ENCODE results near the gene MORC4.
"Not testable (repeated sequence)": the region's sequence is repeated elsewhere in the genome, so short reads cannot be mapped to it uniquely, and the experiment has no call there.

MORC4 gene

DNA sequence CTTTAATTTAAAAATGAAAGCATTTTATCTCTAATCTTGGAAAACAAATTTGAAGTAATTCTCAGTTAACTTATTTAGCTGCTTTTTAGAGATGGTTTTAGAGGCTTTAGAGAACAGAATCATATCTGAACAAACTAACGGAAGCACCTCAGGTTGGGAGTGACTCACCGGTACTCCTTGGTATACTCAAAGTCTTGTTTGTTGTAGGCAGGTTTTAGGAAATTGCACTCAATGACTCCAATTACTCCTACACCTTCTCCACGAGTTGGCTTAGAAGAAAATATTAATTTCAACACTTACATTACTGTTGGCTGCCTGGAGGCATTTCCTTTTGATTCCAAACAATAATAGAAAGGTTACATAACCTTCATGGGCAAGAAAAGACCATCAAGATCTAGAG, 23.6 kb downstream of the MORC4 start:
- no peak overlapping the region for H3K9ac ChIP-seq (ENCODE audit: low read depth, low read length)

DNA sequence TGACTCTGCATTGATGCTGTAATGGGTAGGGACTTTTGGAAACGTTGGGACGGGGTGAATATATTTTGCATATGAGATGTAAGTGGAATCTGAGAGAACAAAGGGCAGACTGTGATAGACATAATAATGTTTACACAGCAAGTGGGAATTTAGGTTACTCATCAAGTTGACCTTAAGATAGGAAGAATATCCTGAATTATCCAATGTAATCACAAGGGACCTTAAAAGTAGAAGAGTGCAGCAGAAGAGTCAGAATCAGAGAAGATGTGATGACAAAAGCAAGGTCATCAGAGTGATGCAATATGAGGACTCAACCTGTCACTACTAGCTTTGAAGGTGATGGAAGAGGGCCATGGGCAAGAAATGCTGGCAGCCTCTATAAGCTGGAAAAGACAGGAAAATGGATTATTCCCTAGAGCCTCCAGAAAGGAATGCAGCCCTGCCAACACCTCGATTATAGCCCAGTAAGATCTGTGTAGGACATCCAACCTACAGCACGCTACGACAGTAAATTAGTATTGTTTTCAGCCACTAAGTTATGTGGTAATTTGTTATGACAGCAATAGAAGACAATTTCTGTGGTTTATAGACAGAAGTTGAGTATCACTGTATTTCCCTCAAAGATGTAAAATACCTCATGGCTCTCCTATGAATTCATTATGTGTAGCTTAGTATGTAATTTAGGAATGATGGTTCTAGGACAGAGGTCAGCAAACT, 26.4 kb downstream of the MORC4 start:
- H3K9me3 ChIP-seq (ENCODE audit: insufficient read depth, low read depth, low read length), result no peaks in the 10 kb centered on the region
- H3K27ac ChIP-seq (ENCODE audit: low read length), result no peak overlapping the region
- no peaks in the 10 kb centered on the region for H3K4me1 ChIP-seq (ENCODE audit: insufficient read depth, low read length)
- no peaks in the 10 kb centered on the region for H3K36me3 ChIP-seq (ENCODE audit: insufficient read depth, low read depth, low read length)
- no peak overlapping the region for H3K9ac ChIP-seq (ENCODE audit: low read depth, low read length)
- H3K4me3 ChIP-seq (ENCODE audit: low read length), result no peak overlapping the region
- no peaks in the 10 kb centered on the region for H3K27me3 ChIP-seq (ENCODE audit: insufficient read depth, low read length)

More for the DNA sequence above, 23.6 kb downstream of the MORC4 start:
- Histone ChIP-seq H3K27me3 (ENCODE audit: insufficient read depth, low read length) (no peaks in the 10 kb centered on the region), H3K36me3 (ENCODE audit: insufficient read depth, low read depth, low read length) (no peaks in the 10 kb centered on the region), H3K4me1 (ENCODE audit: insufficient read depth, low read length) (no peaks in the 10 kb centered on the region), H3K27ac (ENCODE audit: low read length) (no peak overlapping the region), H3K4me3 (ENCODE audit: low read length) (no peak overlapping the region), H3K9me3 (ENCODE audit: insufficient read depth, low read depth, low read length) (no peaks in the 10 kb centered on the region)

DNA sequence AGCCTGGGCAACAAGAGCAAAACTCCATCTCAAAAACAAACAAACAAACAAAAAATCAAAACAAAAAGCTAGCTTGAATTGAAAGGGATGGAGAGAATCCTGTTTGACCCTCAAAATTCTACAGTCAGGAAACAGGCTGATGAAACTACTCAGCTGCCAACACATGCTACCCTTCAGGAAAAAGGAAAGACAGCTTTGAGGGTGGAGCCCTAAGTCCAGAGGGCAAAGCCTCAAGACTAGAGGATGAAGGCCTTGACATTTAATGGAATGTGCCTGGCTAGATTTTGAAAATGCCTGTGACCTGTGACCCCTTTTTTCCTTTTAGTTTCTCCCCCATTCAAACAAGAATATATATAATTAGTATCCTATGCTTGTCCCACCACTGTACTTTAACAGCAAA, 27.1 kb downstream of the MORC4 start:
- Histone ChIP-seq H3K36me3 (ENCODE audit: insufficient read depth, low read depth, low read length) (no peaks in the 10 kb centered on the region), H3K4me3 (ENCODE audit: low read length) (no peak overlapping the region), H3K9me3 (ENCODE audit: insufficient read depth, low read depth, low read length) (no peaks in the 10 kb centered on the region), H3K27ac (ENCODE audit: low read length) (no peak overlapping the region), H3K4me1 (ENCODE audit: insufficient read depth, low read length) (no peaks in the 10 kb centered on the region), H3K27me3 (ENCODE audit: insufficient read depth, low read length) (no peaks in the 10 kb centered on the region), H3K9ac (ENCODE audit: low read depth, low read length) (no peak overlapping the region)

- H3K27me3 ChIP-seq (ENCODE audit: insufficient read depth, low read length), result not testable (repeated sequence)
These were observed 33.5 kb downstream of the MORC4 start for GRCh38 chrX:106966547-106966946.

GRCh38 chrX:106964290-106964689, 35.7 kb downstream of the MORC4 start:
- Histone ChIP-seq H3K4me3 (ENCODE audit: low read length) (no peak overlapping the region), H3K27ac (ENCODE audit: low read length) (no peak overlapping the region), H3K9me3 (ENCODE audit: insufficient read depth, low read depth, low read length) (no peaks in the 10 kb centered on the region), H3K4me1 (ENCODE audit: insufficient read depth, low read length) (no peaks in the 10 kb centered on the region), H3K27me3 (ENCODE audit: insufficient read depth, low read length) (no peaks in the 10 kb centered on the region), H3K36me3 (ENCODE audit: insufficient read depth, low read depth, low read length) (no peaks in the 10 kb centered on the region), H3K9ac (ENCODE audit: low read depth, low read length) (no peak overlapping the region)

More at GRCh38 chrX:106966547-106966946, 33.5 kb downstream of the MORC4 start:
- not testable (repeated sequence) for H3K9ac ChIP-seq (ENCODE audit: low read depth, low read length); H3K27ac ChIP-seq (ENCODE audit: low read length); H3K4me3 ChIP-seq (ENCODE audit: low read length); H3K36me3 ChIP-seq (ENCODE audit: insufficient read depth, low read depth, low read length); H3K9me3 ChIP-seq (ENCODE audit: insufficient read depth, low read depth, low read length); H3K4me1 ChIP-seq (ENCODE audit: insufficient read depth, low read length)

DNA sequence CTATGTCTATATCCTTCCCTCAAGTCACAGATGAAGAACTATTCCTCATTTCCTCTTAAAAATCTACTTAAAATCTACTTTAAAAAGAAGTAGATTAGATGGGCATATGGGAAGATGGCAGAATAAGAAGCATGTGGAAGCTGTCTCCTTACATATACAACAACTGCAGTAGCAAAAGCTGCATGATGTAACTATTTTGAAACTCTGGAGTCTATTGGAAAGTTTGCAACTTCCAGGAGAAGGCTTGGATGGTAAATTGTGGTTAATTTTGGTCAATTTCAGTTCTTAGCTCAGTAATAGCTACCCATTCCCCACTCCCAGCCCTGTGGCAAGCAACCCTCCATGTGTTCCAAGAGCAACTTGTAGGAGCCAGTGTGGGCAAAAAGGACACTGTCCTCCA, 36.9 kb downstream of the MORC4 start:
- H3K9me3 ChIP-seq (ENCODE audit: insufficient read depth, low read depth, low read length), result no peaks in the 10 kb centered on the region
- H3K27me3 ChIP-seq (ENCODE audit: insufficient read depth, low read length), result no peaks in the 10 kb centered on the region

DNA sequence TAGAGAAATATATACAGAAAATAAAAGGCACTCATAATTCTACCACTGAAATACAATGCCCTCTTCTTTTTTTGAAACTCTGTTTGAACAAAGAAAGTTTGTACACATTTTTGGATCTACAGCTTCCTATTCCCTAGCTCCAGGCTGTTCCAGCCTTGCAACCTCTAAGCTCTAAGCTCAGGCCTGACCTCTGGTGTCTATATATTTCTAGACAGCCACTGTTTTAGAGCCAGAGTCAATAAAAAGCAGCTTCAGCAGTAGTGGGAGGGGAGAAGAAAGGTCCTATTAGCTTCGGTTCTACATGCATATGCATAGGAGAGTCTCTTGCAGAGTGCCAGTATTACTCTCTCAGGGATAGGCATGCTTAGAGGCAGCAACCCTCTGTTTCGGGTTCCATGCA, 40.1 kb downstream of the MORC4 start:
- Histone ChIP-seq H3K27me3 (ENCODE audit: insufficient read depth, low read length) (no peaks in the 10 kb centered on the region), H3K9ac (ENCODE audit: low read depth, low read length) (no peak overlapping the region), H3K4me3 (ENCODE audit: low read length) (no peak overlapping the region), H3K36me3 (ENCODE audit: insufficient read depth, low read depth, low read length) (no peaks in the 10 kb centered on the region), H3K9me3 (ENCODE audit: insufficient read depth, low read depth, low read length) (no peaks in the 10 kb centered on the region), H3K4me1 (ENCODE audit: insufficient read depth, low read length) (no peaks in the 10 kb centered on the region), H3K27ac (ENCODE audit: low read length) (no peak overlapping the region)

More for the DNA sequence above, 36.9 kb downstream of the MORC4 start:
- Histone ChIP-seq H3K9ac (ENCODE audit: low read depth, low read length) (no peak overlapping the region), H3K4me1 (ENCODE audit: insufficient read depth, low read length) (no peaks in the 10 kb centered on the region), H3K4me3 (ENCODE audit: low read length) (no peak overlapping the region), H3K27ac (ENCODE audit: low read length) (no peak overlapping the region), H3K36me3 (ENCODE audit: insufficient read depth, low read depth, low read length) (no peaks in the 10 kb centered on the region)

DNA sequence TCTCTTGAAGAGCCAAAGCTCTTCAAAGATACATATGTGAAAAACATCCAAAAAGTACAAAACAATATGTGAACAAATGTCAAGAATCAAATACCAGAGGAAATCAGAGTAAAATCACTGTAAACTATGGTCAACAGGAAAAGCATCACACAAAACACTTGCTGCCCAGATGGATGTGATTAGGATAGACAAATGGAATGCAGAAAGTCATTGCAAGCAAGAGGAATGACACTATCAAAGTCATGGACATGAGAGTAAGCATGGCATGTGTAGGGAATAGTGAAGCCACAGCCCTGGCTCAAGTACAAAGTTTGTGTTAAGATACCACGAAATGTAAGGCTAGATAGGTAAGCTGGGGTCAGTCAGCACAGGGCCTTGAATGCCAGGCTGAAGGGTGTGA, 42.2 kb downstream of the MORC4 start:
- no peak overlapping the region for H3K27ac ChIP-seq (ENCODE audit: low read length)
- no peak overlapping the region for H3K4me3 ChIP-seq (ENCODE audit: low read length)
- H3K36me3 ChIP-seq (ENCODE audit: insufficient read depth, low read depth, low read length), result no peaks in the 10 kb centered on the region
- no peaks in the 10 kb centered on the region for H3K27me3 ChIP-seq (ENCODE audit: insufficient read depth, low read length)
- no peaks in the 10 kb centered on the region for H3K9me3 ChIP-seq (ENCODE audit: insufficient read depth, low read depth, low read length)
- no peaks in the 10 kb centered on the region for H3K4me1 ChIP-seq (ENCODE audit: insufficient read depth, low read length)
- no peak overlapping the region for H3K9ac ChIP-seq (ENCODE audit: low read depth, low read length)

DNA sequence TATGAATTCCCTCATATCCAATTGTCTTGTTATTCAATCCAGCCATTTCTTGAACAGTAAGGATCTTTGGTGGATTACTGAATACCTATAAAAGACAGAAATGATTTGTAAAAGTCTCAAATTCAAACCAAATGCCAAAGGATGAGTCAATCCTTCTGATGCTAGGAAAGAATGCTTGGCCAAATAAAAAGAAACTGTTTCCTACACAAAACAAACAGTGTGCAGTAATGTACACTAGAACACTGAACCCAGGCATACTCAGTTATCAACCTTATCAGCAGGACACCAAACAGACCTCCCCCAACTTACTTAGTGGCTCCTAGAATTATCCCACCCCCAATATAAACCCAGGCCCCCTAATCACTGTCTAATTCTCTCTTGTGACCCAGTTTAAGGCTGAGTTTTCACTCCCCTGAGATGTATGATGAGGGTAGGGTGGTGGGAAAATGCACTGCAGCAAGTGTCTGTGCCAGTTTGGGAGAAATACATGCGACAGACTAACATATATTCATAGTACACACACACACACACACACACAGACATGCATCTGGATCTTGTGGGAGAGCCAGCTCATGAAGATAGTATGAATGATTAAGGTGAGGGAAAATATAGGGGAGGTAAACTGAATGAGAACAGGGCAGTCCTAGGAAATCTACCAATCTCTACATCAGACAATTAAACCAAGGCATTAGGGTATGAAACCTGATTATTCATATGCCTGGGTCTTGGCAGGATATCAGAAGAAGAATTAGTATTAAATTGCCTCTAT, 44.8 kb downstream of the MORC4 start:
- no peak overlapping the region for H3K27ac ChIP-seq (ENCODE audit: low read length)
- H3K36me3 ChIP-seq (ENCODE audit: insufficient read depth, low read depth, low read length), result no peaks in the 10 kb centered on the region
- no peak overlapping the region for H3K4me3 ChIP-seq (ENCODE audit: low read length)
- no peak overlapping the region for H3K9ac ChIP-seq (ENCODE audit: low read depth, low read length)
- no peaks in the 10 kb centered on the region for H3K27me3 ChIP-seq (ENCODE audit: insufficient read depth, low read length)
- H3K4me1 ChIP-seq (ENCODE audit: insufficient read depth, low read length), result no peaks in the 10 kb centered on the region
- no peaks in the 10 kb centered on the region for H3K9me3 ChIP-seq (ENCODE audit: insufficient read depth, low read depth, low read length)

DNA sequence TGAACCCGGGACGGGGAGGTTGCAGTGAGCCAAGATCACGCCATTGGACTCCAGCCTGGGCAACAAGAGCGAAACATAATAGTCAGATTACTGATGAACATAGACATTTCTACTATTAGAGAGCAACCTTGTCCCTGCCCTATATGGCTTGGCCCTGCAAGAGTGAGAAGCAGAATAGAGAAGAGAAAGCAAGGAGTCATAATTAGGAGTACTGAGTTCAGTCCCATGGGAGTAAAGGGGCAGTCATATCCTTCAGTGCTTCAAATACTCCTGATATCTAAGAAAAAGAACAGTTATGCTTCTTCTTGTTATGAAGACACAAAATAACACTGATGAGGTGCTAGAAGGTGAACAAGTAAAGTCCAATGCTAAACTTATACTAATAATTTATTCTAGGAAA, 46.0 kb downstream of the MORC4 start:
- H3K27ac ChIP-seq (ENCODE audit: low read length), result no peak overlapping the region

DNA sequence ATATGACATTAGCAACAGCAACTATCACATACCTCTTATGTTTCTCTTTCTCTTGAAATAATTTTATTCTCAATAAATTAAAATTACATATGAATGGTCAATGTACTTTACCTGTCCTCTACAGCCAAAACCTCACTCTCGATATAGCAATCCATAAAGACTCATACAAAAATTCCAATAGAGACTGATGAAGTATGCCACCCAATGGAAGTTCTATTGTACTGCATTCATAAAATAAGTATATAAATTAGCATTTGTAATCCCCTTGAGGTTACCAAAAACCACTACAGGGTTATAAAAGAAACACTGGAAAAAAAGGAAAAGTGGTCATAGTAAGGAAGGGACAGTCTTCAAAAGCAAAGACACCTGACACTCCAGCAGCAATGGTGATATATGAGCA, 47.0 kb downstream of the MORC4 start:
- H3K9me3 ChIP-seq (ENCODE audit: insufficient read depth, low read depth, low read length), result no peaks in the 10 kb centered on the region
- H3K36me3 ChIP-seq (ENCODE audit: insufficient read depth, low read depth, low read length), result no peaks in the 10 kb centered on the region
- H3K27ac ChIP-seq (ENCODE audit: low read length), result no peak overlapping the region
- H3K4me3 ChIP-seq (ENCODE audit: low read length), result no peak overlapping the region
- no peak overlapping the region for H3K9ac ChIP-seq (ENCODE audit: low read depth, low read length)
- no peaks in the 10 kb centered on the region for H3K27me3 ChIP-seq (ENCODE audit: insufficient read depth, low read length)
- H3K4me1 ChIP-seq (ENCODE audit: insufficient read depth, low read length), result no peaks in the 10 kb centered on the region

More for the DNA sequence above, 46.0 kb downstream of the MORC4 start:
- no peak overlapping the region for H3K4me3 ChIP-seq (ENCODE audit: low read length)
- no peaks in the 10 kb centered on the region for H3K27me3 ChIP-seq (ENCODE audit: insufficient read depth, low read length)
- H3K9ac ChIP-seq (ENCODE audit: low read depth, low read length), result no peak overlapping the region
- no peaks in the 10 kb centered on the region for H3K36me3 ChIP-seq (ENCODE audit: insufficient read depth, low read depth, low read length)
- no peaks in the 10 kb centered on the region for H3K9me3 ChIP-seq (ENCODE audit: insufficient read depth, low read depth, low read length)
- no peaks in the 10 kb centered on the region for H3K4me1 ChIP-seq (ENCODE audit: insufficient read depth, low read length)

DNA sequence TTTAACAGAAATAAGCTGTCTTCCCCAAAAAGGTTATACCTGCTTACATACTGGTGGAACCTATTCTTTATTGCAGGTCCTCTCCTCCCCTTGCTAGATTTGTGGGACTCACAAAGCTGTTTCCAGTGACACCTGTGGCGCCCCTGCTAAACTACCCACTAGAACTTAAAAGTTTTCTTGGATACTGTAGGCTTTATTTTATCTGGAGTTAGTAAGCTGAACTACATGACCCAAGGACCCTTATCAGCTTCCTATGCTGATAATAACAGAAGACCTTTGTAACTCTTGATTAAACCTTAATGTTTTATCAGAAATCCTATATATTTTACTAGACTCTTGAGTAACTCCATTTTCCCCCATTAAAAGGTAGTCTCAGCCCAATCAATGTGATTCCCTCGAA, 47.5 kb downstream of the MORC4 start:
- Histone ChIP-seq H3K36me3 (ENCODE audit: insufficient read depth, low read depth, low read length) (no peaks in the 10 kb centered on the region), H3K9ac (ENCODE audit: low read depth, low read length) (no peak overlapping the region), H3K4me1 (ENCODE audit: insufficient read depth, low read length) (no peaks in the 10 kb centered on the region), H3K27ac (ENCODE audit: low read length) (no peak overlapping the region), H3K9me3 (ENCODE audit: insufficient read depth, low read depth, low read length) (no peaks in the 10 kb centered on the region), H3K27me3 (ENCODE audit: insufficient read depth, low read length) (no peaks in the 10 kb centered on the region), H3K4me3 (ENCODE audit: low read length) (no peak overlapping the region)
